ENCODE results near the gene TMBIM4. TPM values are rescaled to one million over a fixed set of nuclear protein-coding genes. Genes with fewer than 3 reads are reported as not detected.
A peak's percentile ranks its signal among the peaks of the same experiment; 100 is the strongest.

TMBIM4 gene
- total RNA-seq, 3 donors from 2014 or later, result 117 to 178 (median 157) TPM

DNA sequence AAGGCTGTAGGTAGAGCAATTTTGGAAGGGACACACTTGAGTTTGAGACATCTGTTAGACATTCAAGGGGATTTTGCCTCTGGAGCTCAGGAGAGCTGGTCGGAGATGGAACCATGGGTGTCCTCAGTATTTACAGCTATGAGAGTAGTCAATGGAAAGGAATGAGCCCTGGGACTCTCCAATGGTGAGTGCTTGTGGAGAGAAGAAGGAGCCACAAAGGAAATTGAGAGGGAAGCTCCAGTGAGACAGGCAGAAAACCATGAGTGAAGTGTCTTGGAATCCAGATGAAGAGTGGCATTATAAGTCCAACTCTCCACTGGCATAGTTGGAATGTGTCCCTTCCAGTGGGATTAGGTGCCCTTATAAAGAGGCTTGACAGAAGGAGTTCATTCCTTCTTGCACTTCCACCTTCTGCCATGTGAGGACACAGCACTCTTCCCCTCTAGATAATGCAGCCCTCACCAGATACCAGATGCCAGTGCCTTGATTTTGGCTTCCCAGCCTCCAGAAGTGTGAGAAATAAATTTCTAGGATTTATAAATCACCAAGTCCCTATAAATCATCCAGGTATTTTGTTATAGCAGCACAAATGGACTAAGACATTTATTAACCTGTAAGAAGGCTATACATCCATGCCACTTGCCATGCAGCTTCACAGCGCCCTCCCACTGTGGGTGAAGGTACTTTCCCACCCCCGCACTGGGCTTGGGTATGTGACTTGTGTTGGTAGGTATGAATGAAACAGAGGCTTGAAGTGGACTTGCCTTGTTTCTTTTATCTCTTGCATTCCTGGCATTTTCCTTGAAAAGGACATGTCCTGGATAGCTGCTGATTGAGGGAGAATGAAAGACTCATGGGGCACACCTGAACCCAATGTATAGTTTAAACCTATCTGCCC, 66.5 kb downstream of the TMBIM4 start:
- no peak for ATAC-seq
- no peak for DNase-seq
- intact Hi-C loops (cut with DNase I, micrococcal nuclease), result no loop called here

GRCh38 chr12:66092559-66093269, 77.1 kb downstream of the TMBIM4 start:
- Histone ChIP-seq H3K36me3 (ENCODE audit: low read depth) (no peaks in the 10 kb centered on the region), H3K4me1 (ENCODE audit: low read depth) (no peaks in the 10 kb centered on the region), H3K9me3 (no peaks in the 10 kb centered on the region), H3K4me3 (no peak overlapping the region)
- intact Hi-C loops (cut with DNase I, micrococcal nuclease), result no loop called here
- TF ChIP-seq, protein P1, sequence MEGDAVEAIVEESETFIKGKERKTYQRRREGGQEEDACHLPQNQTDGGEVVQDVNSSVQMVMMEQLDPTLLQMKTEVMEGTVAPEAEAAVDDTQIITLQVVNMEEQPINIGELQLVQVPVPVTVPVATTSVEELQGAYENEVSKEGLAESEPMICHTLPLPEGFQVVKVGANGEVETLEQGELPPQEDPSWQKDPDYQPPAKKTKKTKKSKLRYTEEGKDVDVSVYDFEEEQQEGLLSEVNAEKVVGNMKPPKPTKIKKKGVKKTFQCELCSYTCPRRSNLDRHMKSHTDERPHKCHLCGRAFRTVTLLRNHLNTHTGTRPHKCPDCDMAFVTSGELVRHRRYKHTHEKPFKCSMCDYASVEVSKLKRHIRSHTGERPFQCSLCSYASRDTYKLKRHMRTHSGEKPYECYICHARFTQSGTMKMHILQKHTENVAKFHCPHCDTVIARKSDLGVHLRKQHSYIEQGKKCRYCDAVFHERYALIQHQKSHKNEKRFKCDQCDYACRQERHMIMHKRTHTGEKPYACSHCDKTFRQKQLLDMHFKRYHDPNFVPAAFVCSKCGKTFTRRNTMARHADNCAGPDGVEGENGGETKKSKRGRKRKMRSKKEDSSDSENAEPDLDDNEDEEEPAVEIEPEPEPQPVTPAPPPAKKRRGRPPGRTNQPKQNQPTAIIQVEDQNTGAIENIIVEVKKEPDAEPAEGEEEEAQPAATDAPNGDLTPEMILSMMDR (IDR thresholded peaks at IDR 0.05), result no peak
- no peak for DNase-seq
- no peak for ATAC-seq

More for the DNA sequence above, 66.5 kb downstream of the TMBIM4 start:
- Histone ChIP-seq H3K9me3 (peaks cover 3% of the 10 kb centered on the region), H3K36me3 (ENCODE audit: low read depth) (no peaks in the 10 kb centered on the region), H3K4me3 (no peak overlapping the region), H3K4me1 (ENCODE audit: low read depth) (no peaks in the 10 kb centered on the region)
- TF ChIP-seq, protein P1 (IDR thresholded peaks at IDR 0.05), result no peak

DNA sequence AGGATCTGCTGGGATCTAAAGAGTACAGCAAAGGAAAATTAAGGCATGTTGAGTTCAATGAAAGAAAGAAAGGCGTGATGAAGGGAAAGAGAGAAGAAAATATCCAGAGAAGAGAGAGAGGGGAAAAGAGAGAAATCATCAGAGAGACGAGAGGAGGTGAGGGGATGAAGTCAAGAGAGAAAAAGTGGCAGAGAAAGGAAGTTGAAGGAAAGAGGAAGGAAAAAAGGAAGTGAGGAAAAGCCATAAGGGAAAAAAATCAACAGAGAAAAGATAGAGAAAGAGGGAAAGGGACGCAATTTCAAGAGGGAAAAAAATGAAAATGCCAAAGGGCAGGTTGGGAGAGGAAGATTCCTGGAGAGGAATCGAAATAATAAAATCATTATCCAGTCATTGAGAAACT, 79.6 kb downstream of the TMBIM4 start:
- Histone ChIP-seq H3K9me3 (no peaks in the 10 kb centered on the region), H3K36me3 (ENCODE audit: low read depth) (no peaks in the 10 kb centered on the region), H3K4me1 (ENCODE audit: low read depth) (no peaks in the 10 kb centered on the region), H3K4me3 (no peak overlapping the region)
- DNase-seq (no peak), ATAC-seq (no peak)
- intact Hi-C loops (cut with DNase I, micrococcal nuclease), result no loop called here
- TF ChIP-seq, protein P1 (IDR thresholded peaks at IDR 0.05), result no peak

GRCh38 chr12:66087365-66087943, 82.3 kb downstream of the TMBIM4 start:
- H3K4me3 ChIP-seq, result no peak overlapping the region
- no peaks in the 10 kb centered on the region for H3K9me3 ChIP-seq
- peak; percentile 60 for ATAC-seq
- TF ChIP-seq, protein P1 (IDR thresholded peaks at IDR 0.05), result peak; percentile 36
- H3K36me3 ChIP-seq (ENCODE audit: low read depth), result no peaks in the 10 kb centered on the region
- DNase-seq, result peak in 2 of 3 donors; percentile 55 to 86
- H3K4me1 ChIP-seq (ENCODE audit: low read depth), result no peaks in the 10 kb centered on the region
- intact Hi-C loops (cut with DNase I, micrococcal nuclease), result loop anchor here in 1 of 2 donors (10.0 kb wide), 1 partner anchor 523 kb away; no protein-coding TSS in a partner anchor

GRCh38 chr12:66085998-66086397, 83.8 kb downstream of the TMBIM4 start:
- intact Hi-C loops (cut with DNase I, micrococcal nuclease), result loop anchor here in 1 of 2 donors (10.0 kb wide), 1 partner anchor 521 kb away; no protein-coding TSS in a partner anchor
- TF ChIP-seq, protein P1 (IDR thresholded peaks at IDR 0.05), result no peak
- ATAC-seq (no peak), DNase-seq (no peak)
- H3K4me1 ChIP-seq (ENCODE audit: low read depth), result no peaks in the 10 kb centered on the region
- no peak overlapping the region for H3K4me3 ChIP-seq
- H3K36me3 ChIP-seq (ENCODE audit: low read depth), result no peaks in the 10 kb centered on the region
- H3K9me3 ChIP-seq, result no peaks in the 10 kb centered on the region

Other genes starting within 250 kb of the TMBIM4 start
- 10 to 100 TPM; 18.0 to 24.0 (median 20.8) TPM for gene LLPH, start 39.2 kb downstream of the TMBIM4 start, total RNA-seq
- gene IRAK3, start 19.2 kb upstream of the TMBIM4 start, total RNA-seq, result 10 to 100 TPM in 1 of 3 donors, 1 to 10 TPM in 2; 2.7 to 11.1 (median 7.0) TPM
- gene HELB, start 132.5 kb upstream of the TMBIM4 start, total RNA-seq, result 1 to 10 TPM; 3.8 to 6.0 (median 5.4) TPM

Data from mucosa of descending colon (tissue), 3 donors.